ENCODE data around the gene FAF1. TPM values are rescaled to one million over a fixed set of nuclear protein-coding genes. Genes with fewer than 3 reads are reported as not detected.
"Not testable (repeated sequence)": the region's sequence is repeated elsewhere in the genome, so short reads cannot be mapped to it uniquely, and the experiment has no call there.

Gene FAF1
- total RNA-seq, 1 donor from 2014 or later, result 52.7 TPM

GRCh38 chr1:50780797-50781196 is 179.3 kb downstream of the FAF1 start:
- DNase-seq (ENCODE audit: low read depth) (no peak), FAIRE-seq (no peak)
- Histone ChIP-seq H3K36me3 (ENCODE audit: control insufficient read depth, insufficient read depth, low read length) (peaks cover 4% of the 10 kb centered on the region), H3K27me3 (ENCODE audit: control insufficient read depth, insufficient read depth, low read length) (no peaks in the 10 kb centered on the region), H3K4me3 (ENCODE audit: low read depth, low read length) (no peak overlapping the region)
- TF ChIP-seq, protein P1, sequence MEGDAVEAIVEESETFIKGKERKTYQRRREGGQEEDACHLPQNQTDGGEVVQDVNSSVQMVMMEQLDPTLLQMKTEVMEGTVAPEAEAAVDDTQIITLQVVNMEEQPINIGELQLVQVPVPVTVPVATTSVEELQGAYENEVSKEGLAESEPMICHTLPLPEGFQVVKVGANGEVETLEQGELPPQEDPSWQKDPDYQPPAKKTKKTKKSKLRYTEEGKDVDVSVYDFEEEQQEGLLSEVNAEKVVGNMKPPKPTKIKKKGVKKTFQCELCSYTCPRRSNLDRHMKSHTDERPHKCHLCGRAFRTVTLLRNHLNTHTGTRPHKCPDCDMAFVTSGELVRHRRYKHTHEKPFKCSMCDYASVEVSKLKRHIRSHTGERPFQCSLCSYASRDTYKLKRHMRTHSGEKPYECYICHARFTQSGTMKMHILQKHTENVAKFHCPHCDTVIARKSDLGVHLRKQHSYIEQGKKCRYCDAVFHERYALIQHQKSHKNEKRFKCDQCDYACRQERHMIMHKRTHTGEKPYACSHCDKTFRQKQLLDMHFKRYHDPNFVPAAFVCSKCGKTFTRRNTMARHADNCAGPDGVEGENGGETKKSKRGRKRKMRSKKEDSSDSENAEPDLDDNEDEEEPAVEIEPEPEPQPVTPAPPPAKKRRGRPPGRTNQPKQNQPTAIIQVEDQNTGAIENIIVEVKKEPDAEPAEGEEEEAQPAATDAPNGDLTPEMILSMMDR (IDR thresholded peaks at IDR 0.05; ENCODE audit: insufficient read depth, low read length, severe bottlenecking), result no peak

GRCh38 chr1:50779801-50780200 is 180.3 kb downstream of the FAF1 start:
- DNase-seq (ENCODE audit: low read depth) (no peak), FAIRE-seq (no peak)
- TF ChIP-seq, protein P1 (IDR thresholded peaks at IDR 0.05; ENCODE audit: insufficient read depth, low read length, severe bottlenecking), result no peak
- Histone ChIP-seq H3K27me3 (ENCODE audit: control insufficient read depth, insufficient read depth, low read length) (no peaks in the 10 kb centered on the region), H3K36me3 (ENCODE audit: control insufficient read depth, insufficient read depth, low read length) (peaks cover 4% of the 10 kb centered on the region), H3K4me3 (ENCODE audit: low read depth, low read length) (no peak overlapping the region)

DNA sequence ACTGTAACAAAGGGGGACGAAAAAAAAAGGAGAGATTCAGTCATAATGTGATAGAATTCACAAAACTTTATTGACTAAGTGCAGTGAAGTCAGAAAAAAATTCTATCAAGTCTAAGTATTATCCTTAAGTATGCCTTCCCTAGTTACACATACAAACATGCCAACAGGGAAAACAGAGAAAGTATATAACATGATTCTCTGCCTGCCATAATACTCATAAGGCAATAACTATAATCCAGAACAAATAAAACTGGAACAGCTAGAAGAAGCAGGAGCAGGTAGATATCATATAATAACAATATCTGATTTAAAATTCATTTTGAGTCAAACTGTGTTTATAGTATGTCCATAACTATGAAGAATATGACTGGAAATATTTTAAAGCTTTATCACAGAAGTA is 184.3 kb downstream of the FAF1 start:
- no peaks in the 10 kb centered on the region for H3K27me3 ChIP-seq (ENCODE audit: control insufficient read depth, insufficient read depth, low read length)
- TF ChIP-seq, protein P1 (IDR thresholded peaks at IDR 0.05; ENCODE audit: insufficient read depth, low read length, severe bottlenecking), result no peak
- H3K4me3 ChIP-seq (ENCODE audit: low read depth, low read length), result no peak overlapping the region
- peaks cover under 1% of the 10 kb centered on the region for H3K36me3 ChIP-seq (ENCODE audit: control insufficient read depth, insufficient read depth, low read length)
- DNase-seq (ENCODE audit: low read depth) (no peak), FAIRE-seq (no peak)

GRCh38 chr1:50774759-50775351 is 185.2 kb downstream of the FAF1 start:
- H3K27me3 ChIP-seq (ENCODE audit: control insufficient read depth, insufficient read depth, low read length), result no peaks in the 10 kb centered on the region
- TF ChIP-seq, protein P1 (IDR thresholded peaks at IDR 0.05; ENCODE audit: insufficient read depth, low read length, severe bottlenecking), result peak; percentile 59
- no peaks in the 10 kb centered on the region for H3K36me3 ChIP-seq (ENCODE audit: control insufficient read depth, insufficient read depth, low read length)
- DNase-seq (ENCODE audit: low read depth), result peak; percentile 65
- H3K4me3 ChIP-seq (ENCODE audit: low read depth, low read length), result no peak overlapping the region
- FAIRE-seq, result no peak

DNA sequence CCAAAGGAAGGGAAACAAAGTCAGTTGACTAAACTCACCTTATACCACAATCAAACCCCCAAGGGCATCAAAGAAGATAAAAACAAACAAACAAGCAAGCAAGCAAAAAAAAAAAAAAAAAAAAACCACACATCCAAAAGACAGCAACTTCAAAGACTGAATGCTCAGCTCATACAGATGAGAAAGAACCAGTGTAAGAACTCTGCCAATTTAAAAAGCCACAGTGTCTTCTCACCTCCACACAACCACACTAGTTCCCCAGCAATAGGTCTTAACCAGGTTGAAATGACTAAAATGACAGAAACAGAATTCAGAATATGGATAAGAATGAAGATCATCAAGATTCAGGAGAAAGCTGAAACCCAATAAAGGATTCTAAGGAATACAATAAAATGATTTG is 193.4 kb downstream of the FAF1 start:
- FAIRE-seq (peak; percentile 68), DNase-seq (ENCODE audit: low read depth) (no peak)
- TF ChIP-seq, protein P1 (IDR thresholded peaks at IDR 0.05; ENCODE audit: insufficient read depth, low read length, severe bottlenecking), result no peak
- Histone ChIP-seq H3K4me3 (ENCODE audit: low read depth, low read length) (no peak overlapping the region), H3K36me3 (ENCODE audit: control insufficient read depth, insufficient read depth, low read length) (no peaks in the 10 kb centered on the region), H3K27me3 (ENCODE audit: control insufficient read depth, insufficient read depth, low read length) (no peaks in the 10 kb centered on the region)

DNA sequence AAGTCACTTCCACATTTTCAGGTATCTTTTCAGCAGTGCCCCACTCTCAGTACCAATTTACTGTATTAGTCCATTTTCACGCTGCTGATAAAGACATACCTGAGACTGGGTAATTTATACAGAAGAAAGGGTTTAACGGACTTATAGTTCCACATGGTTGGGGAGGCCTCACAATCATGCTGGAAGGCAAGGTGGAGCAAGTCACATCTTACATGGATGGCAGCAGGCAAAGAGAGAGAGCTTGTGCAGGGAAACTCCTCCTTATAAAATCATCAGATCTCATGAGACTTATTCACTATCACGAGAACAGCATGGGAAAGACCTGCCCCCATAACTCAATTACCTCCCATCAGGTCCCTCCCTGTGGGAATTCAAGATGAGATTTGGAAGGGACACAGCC is 203.5 kb downstream of the FAF1 start:
- H3K4me3 ChIP-seq (ENCODE audit: low read depth, low read length); DNase-seq (ENCODE audit: low read depth); H3K27me3 ChIP-seq (ENCODE audit: control insufficient read depth, insufficient read depth, low read length); FAIRE-seq; H3K36me3 ChIP-seq (ENCODE audit: control insufficient read depth, insufficient read depth, low read length): not testable (repeated sequence)

DNA sequence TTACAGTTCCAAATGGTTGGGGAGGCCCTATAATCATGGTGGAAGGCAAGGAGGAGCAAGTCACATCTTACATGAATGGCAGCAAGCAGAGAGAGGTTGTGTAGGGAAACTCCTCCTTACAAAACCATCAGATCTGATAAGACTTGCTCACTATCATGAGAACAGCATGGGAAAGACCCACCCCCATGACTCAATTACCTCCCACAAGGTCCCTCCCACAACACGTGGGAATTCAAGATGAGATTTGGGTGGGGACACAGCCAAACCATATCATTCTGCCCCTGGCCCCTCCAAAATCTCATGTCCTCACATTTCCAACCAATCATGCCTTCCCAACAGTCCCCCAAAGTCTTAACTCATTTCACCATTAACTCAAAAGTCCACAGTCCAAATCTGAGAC is 205.3 kb downstream of the FAF1 start:
- H3K4me3 ChIP-seq (ENCODE audit: low read depth, low read length); DNase-seq (ENCODE audit: low read depth); H3K27me3 ChIP-seq (ENCODE audit: control insufficient read depth, insufficient read depth, low read length); FAIRE-seq; H3K36me3 ChIP-seq (ENCODE audit: control insufficient read depth, insufficient read depth, low read length): not testable (repeated sequence)

Data from bronchial epithelial cell (primary cell).